H9 (cell line): ENCODE results near the gene VPS26B. TPM values are rescaled to one million over a fixed set of nuclear protein-coding genes. Genes with fewer than 3 reads are reported as not detected.

Source experiments
- DNase-seq: peaks from one replicate; pipeline ENCODE4 v3.0.0-alpha.2; 2017
- H2AFZ ChIP-seq: one replicate; pipeline ENCODE4 v1.6.1; 2013; ENCODE audit warnings: mild to moderate bottlenecking, low read length, control low read depth, moderate library complexity
- H2AK5ac ChIP-seq: 2 replicates; pipeline ENCODE4 v1.6.1; 2013; ENCODE audit warnings: low read length, control low read depth, mixed read lengths; ENCODE audit not compliant: insufficient read length
- H2BK120ac ChIP-seq: one replicate; pipeline ENCODE4 v1.6.1; 2013; ENCODE audit warnings: low read depth, mild to moderate bottlenecking, low read length, control low read depth, inconsistent platforms; ENCODE audit not compliant: poor library complexity, severe bottlenecking
- H2BK12ac ChIP-seq: 2 replicates; pipeline ENCODE4 v1.6.1; 2013; ENCODE audit warnings: low read length, control low read depth, mixed read lengths, low read depth; ENCODE audit not compliant: insufficient read length
- H2BK15ac ChIP-seq: 2 replicates; pipeline ENCODE4 v1.6.1; 2013; ENCODE audit warnings: low read depth, low read length, control low read depth
- H2BK20ac ChIP-seq: one replicate; pipeline ENCODE4 v1.6.1; 2013; ENCODE audit warnings: low read depth, mild to moderate bottlenecking, low read length, control low read depth, inconsistent platforms; ENCODE audit not compliant: poor library complexity, severe bottlenecking
- H2BK5ac ChIP-seq: 2 replicates; pipeline ENCODE4 v1.6.1; 2013; ENCODE audit warnings: low read length, control low read depth, mixed read lengths; ENCODE audit not compliant: insufficient read length
- H3K14ac ChIP-seq: 2 replicates; pipeline ENCODE4 v1.6.1; 2013; ENCODE audit warnings: low read length, control low read depth; ENCODE audit not compliant: insufficient read depth
- H3K18ac ChIP-seq: 2 replicates; pipeline ENCODE4 v1.6.1; 2013; ENCODE audit warnings: low read depth, mild to moderate bottlenecking, mixed read lengths, low read length, control low read depth; ENCODE audit not compliant: insufficient read length
- H3K23ac ChIP-seq: 2 replicates; pipeline ENCODE4 v1.6.1; 2013; ENCODE audit warnings: low read length, control low read depth, mixed read lengths, low read depth; ENCODE audit not compliant: insufficient read length
- H3K23me2 ChIP-seq: 2 replicates; pipeline ENCODE4 v1.6.1; 2013; ENCODE audit warnings: low read depth, mild to moderate bottlenecking, mixed read lengths, low read length, control low read depth; ENCODE audit not compliant: insufficient read length, poor library complexity, severe bottlenecking
- H3K27ac ChIP-seq: 2 replicates; pipeline ENCODE4 v1.5.1; 2013; ENCODE audit warnings: low read length, control low read depth, mixed read lengths, low read depth; ENCODE audit not compliant: insufficient read length
- H3K27me3 ChIP-seq: 2 replicates; pipeline ENCODE4 v1.6.1; 2013; ENCODE audit warnings: low read length, control low read depth, inconsistent platforms; ENCODE audit not compliant: insufficient read depth
- H3K4ac ChIP-seq: 2 replicates; pipeline ENCODE4 v1.6.1; 2013; ENCODE audit warnings: low read depth, mild to moderate bottlenecking, control low read depth, inconsistent platforms, low read length, moderate library complexity
- H3K4me1 ChIP-seq: 2 replicates; pipeline ENCODE4 v1.6.1; 2013; ENCODE audit warnings: low read length, control low read depth, inconsistent platforms; ENCODE audit not compliant: insufficient read depth
- H3K4me2 ChIP-seq: 2 replicates; pipeline ENCODE4 v1.6.1; 2013; ENCODE audit warnings: low read length, control low read depth, mixed read lengths; ENCODE audit not compliant: insufficient read length, insufficient read depth
- H3K56ac ChIP-seq: 2 replicates; pipeline ENCODE4 v1.6.1; 2013; ENCODE audit warnings: low read depth, mild to moderate bottlenecking, mixed read lengths, low read length, control low read depth; ENCODE audit not compliant: insufficient read length
- H3K79me1 ChIP-seq: 2 replicates; pipeline ENCODE4 v1.6.1; 2013; ENCODE audit warnings: low read depth, mild to moderate bottlenecking, moderate library complexity, low read length, control low read depth, inconsistent platforms; ENCODE audit not compliant: insufficient read depth, poor library complexity, severe bottlenecking
- H3K79me2 ChIP-seq: 2 replicates; pipeline ENCODE4 v1.6.1; 2013; ENCODE audit warnings: low read length, control low read depth, inconsistent platforms; ENCODE audit not compliant: insufficient read depth
- H3K9ac ChIP-seq: 2 replicates; pipeline ENCODE4 v1.6.1; 2013; ENCODE audit warnings: low read length, control low read depth, mixed read lengths; ENCODE audit not compliant: insufficient read length; ENCODE audit errors: extremely low read depth
- H3K9me3 ChIP-seq: one replicate; pipeline ENCODE4 v1.6.1; 2013; ENCODE audit warnings: low read depth, low read length, inconsistent platforms; ENCODE audit not compliant: control insufficient read depth
- H3T11ph ChIP-seq: one replicate; pipeline ENCODE4 v1.6.1; 2013; ENCODE audit warnings: mild to moderate bottlenecking, low read length, control low read depth, inconsistent platforms
- H4K20me1 ChIP-seq: one replicate; pipeline ENCODE4 v1.6.1; 2013; ENCODE audit not compliant: control insufficient read depth, insufficient read length, insufficient read depth
- H4K5ac ChIP-seq: 2 replicates; pipeline ENCODE4 v1.6.1; 2013; ENCODE audit warnings: low read depth, mild to moderate bottlenecking, mixed read lengths, low read length, control low read depth; ENCODE audit not compliant: insufficient read length
- H4K8ac ChIP-seq: replicated peaks from 2 replicates; pipeline ENCODE4 v1.6.1; 2013; ENCODE audit warnings: low read length, control low read depth, mixed read lengths, low read depth; ENCODE audit not compliant: insufficient read length
- H4K91ac ChIP-seq: 2 replicates; pipeline ENCODE4 v1.6.1; 2013; ENCODE audit warnings: low read depth, mild to moderate bottlenecking, moderate library complexity, mixed read lengths, low read length, control low read depth; ENCODE audit not compliant: insufficient read length
- H3K27ac Mint-ChIP-seq, 3 experiments: 2 replicates in 2 of 3; 3 replicates in 1 of 3; pipeline ENCODE4 v1.8.0; 2020 to 2021; ENCODE audit warnings: mixed read lengths in 3 of 3, mild to moderate bottlenecking in 1 of 3, moderate library complexity in 1 of 3
- H3K27me3 Mint-ChIP-seq: 2 replicates; pipeline ENCODE4 v1.8.0; 2021; ENCODE audit warnings: low read depth, mild to moderate bottlenecking, moderate library complexity, mixed read lengths
- H3K36me3 Mint-ChIP-seq, 3 experiments: 2 replicates in 2 of 3; 3 replicates in 1 of 3; pipeline ENCODE4 v1.8.0; 2020 to 2021; ENCODE audit warnings: low read depth in 3 of 3, mixed read lengths in 3 of 3; ENCODE audit not compliant: insufficient read depth in 1 of 3
- H3K4me1 Mint-ChIP-seq, 2 experiments: 2 replicates each; pipeline ENCODE4 v1.8.0; 2020; ENCODE audit warnings: mixed read lengths in 2 of 2
- H3K4me3 Mint-ChIP-seq, 2 experiments: 2 replicates in 1 of 2; 3 replicates in 1 of 2; pipeline ENCODE4 v1.8.0; 2020 to 2021; ENCODE audit warnings: mild to moderate bottlenecking in 2 of 2, mixed read lengths in 2 of 2, moderate library complexity in 1 of 2
- H3K9me3 Mint-ChIP-seq, 2 experiments: 2 replicates in 1 of 2; 3 replicates in 1 of 2; pipeline ENCODE4 v1.8.0; 2020; ENCODE audit warnings: mild to moderate bottlenecking in 2 of 2, mixed read lengths in 2 of 2, moderate library complexity in 1 of 2
- CTCF ChIP-seq: fragments of 200-600 bp; sonication (generic); conservative IDR thresholded peaks from 3 replicates; pipeline ENCODE4 v1.8.0; 2021; ENCODE audit warnings: antibody characterized with exemption, mild to moderate bottlenecking
- WGBS: extraction: QIAGEN DNeasy Blood & Tissue Kit; methylation state at CpG from one replicate; pipeline ENCODE4 v1.1.7; 2013; ENCODE audit warnings: missing lambda C conversion rate, low lambda C conversion rate, mixed read lengths; ENCODE audit not compliant: insufficient read length; ENCODE audit errors: extremely low coverage; 5-methylcytosine and 5-hydroxymethylcytosine counted together
- total RNA-seq: library from RNA; stranded (reverse); gene quantifications from 2 replicates; pipeline ENCODE4 v1.2.1, GENCODE V29; 2021

VPS26B gene
- total RNA-seq, 1 experiment from 2014 or later: 27.5 TPM

GRCh38 chr11:134233729-134234179 is 9.3 kb downstream of the VPS26B start:
- Histone ChIP-seq H2BK15ac (no peak overlapping the region), H3K56ac (no peak overlapping the region), H2AFZ (no peak overlapping the region), H3K9ac (no peak overlapping the region), H4K20me1 (no peaks in the 10 kb centered on the region), H2BK20ac (no peak overlapping the region), H3K4ac (no peak overlapping the region), H2BK12ac (no peak overlapping the region), H4K5ac (no peak overlapping the region), H3K14ac (no peak overlapping the region), H3K9me3 (no peaks in the 10 kb centered on the region), H3K79me1 (no peaks in the 10 kb centered on the region), H3K23me2 (no peaks in the 10 kb centered on the region), H4K8ac (no peak overlapping the region), H2AK5ac (no peak overlapping the region), H3K18ac (no peak overlapping the region), H3K27ac (no peak overlapping the region), H4K91ac (no peak overlapping the region), H3K4me2 (no peak overlapping the region), H3T11ph (no peak overlapping the region), H3K27me3 (no peaks in the 10 kb centered on the region), H2BK120ac (no peak overlapping the region), H2BK5ac (no peak overlapping the region), H3K4me1 (no peaks in the 10 kb centered on the region), H3K79me2 (no peaks in the 10 kb centered on the region), H3K23ac (no peak overlapping the region)
- Mint-ChIP-seq H3K27me3 (no peaks in the 10 kb centered on the region), H3K4me3 (no peak overlapping the region), H3K36me3 (peaks cover 3 to 11% (median 5%) of the 10 kb centered on the region in 3 experiments; a peak in 5 of 7 replicates), H3K4me1 (peaks cover 5 to 7% of the 10 kb centered on the region in 2 experiments; a peak in 3 of 4 replicates), H3K9me3 (no peaks in the 10 kb centered on the region), H3K27ac (no peak overlapping the region)
- no peak for TF ChIP-seq CTCF
- no CpG with 5 or more reads among the region's 4 CpGs for WGBS
- peak; percentile 4 for DNase-seq
